Activated CD8-positive, alpha-beta memory T cell treated with anti-CD3 and anti-CD28 coated beads for 4 hours (primary cell): Measurements from ENCODE around the gene MSL2.
"Not testable (repeated sequence)": the region's sequence is repeated elsewhere in the genome, so short reads cannot be mapped to it uniquely, and the experiment has no call there.

Experiments used
- DNase-seq, 2 donors: peaks; one replicate each; pipeline ENCODE4 v3.0.0-alpha.2; 2020; ENCODE audit warnings: low read depth in 2 of 2

The MSL2 gene

GRCh38 chr3:136192831-136193230 is 3.3 kb downstream of the MSL2 start:
- DNase-seq = no peak

- not testable (repeated sequence) for DNase-seq
These were observed 3.9 kb downstream of the MSL2 start for GRCh38 chr3:136192195-136192594.

GRCh38 chr3:136189859-136190617 is 6.1 kb downstream of the MSL2 start:
- DNase-seq = no peak

- no peak for DNase-seq
These were observed 7.1 kb downstream of the MSL2 start for GRCh38 chr3:136189043-136189442.

- DNase-seq = no peak
These were observed 8.3 kb downstream of the MSL2 start for GRCh38 chr3:136187868-136188267.

GRCh38 chr3:136186846-136187245 is 9.3 kb downstream of the MSL2 start:
- DNase-seq = no peak

GRCh38 chr3:136186344-136186743 is 9.8 kb downstream of the MSL2 start:
- DNase-seq = no peak

- no peak for DNase-seq
These were observed 11.4 kb downstream of the MSL2 start for GRCh38 chr3:136184703-136185102.

GRCh38 chr3:136181741-136182140 is 14.4 kb downstream of the MSL2 start:
- no peak for DNase-seq

GRCh38 chr3:136177876-136178275 is 18.3 kb downstream of the MSL2 start:
- no peak for DNase-seq

- no peak for DNase-seq
These were observed 22.1 kb downstream of the MSL2 start for GRCh38 chr3:136173939-136174490.

GRCh38 chr3:136171097-136171542 is 25.0 kb downstream of the MSL2 start:
- no peak for DNase-seq

GRCh38 chr3:136168236-136168635 is 27.9 kb downstream of the MSL2 start:
- not testable (repeated sequence) for DNase-seq

GRCh38 chr3:136166507-136166906 is 29.6 kb downstream of the MSL2 start:
- DNase-seq = no peak

GRCh38 chr3:136163607-136164006 is 32.5 kb downstream of the MSL2 start:
- not testable (repeated sequence) for DNase-seq

- DNase-seq = no peak
These were observed 33.8 kb downstream of the MSL2 start for GRCh38 chr3:136162322-136162721.

GRCh38 chr3:136161516-136161915 is 34.6 kb downstream of the MSL2 start:
- no peak for DNase-seq

- no peak for DNase-seq
These were observed 43.2 kb downstream of the MSL2 start for GRCh38 chr3:136152963-136153362.

GRCh38 chr3:136152176-136152843 is 43.8 kb downstream of the MSL2 start:
- DNase-seq = no peak

- DNase-seq = no peak
These were observed 44.9 kb downstream of the MSL2 start for GRCh38 chr3:136151219-136151618.

- DNase-seq = no peak
These were observed 46.5 kb downstream of the MSL2 start for GRCh38 chr3:136149667-136150066.

- no peak for DNase-seq
These were observed 49.0 kb downstream of the MSL2 start for GRCh38 chr3:136146981-136147729.
